Measurements from ENCODE around the gene MAPK9.

The MAPK9 gene

DNA sequence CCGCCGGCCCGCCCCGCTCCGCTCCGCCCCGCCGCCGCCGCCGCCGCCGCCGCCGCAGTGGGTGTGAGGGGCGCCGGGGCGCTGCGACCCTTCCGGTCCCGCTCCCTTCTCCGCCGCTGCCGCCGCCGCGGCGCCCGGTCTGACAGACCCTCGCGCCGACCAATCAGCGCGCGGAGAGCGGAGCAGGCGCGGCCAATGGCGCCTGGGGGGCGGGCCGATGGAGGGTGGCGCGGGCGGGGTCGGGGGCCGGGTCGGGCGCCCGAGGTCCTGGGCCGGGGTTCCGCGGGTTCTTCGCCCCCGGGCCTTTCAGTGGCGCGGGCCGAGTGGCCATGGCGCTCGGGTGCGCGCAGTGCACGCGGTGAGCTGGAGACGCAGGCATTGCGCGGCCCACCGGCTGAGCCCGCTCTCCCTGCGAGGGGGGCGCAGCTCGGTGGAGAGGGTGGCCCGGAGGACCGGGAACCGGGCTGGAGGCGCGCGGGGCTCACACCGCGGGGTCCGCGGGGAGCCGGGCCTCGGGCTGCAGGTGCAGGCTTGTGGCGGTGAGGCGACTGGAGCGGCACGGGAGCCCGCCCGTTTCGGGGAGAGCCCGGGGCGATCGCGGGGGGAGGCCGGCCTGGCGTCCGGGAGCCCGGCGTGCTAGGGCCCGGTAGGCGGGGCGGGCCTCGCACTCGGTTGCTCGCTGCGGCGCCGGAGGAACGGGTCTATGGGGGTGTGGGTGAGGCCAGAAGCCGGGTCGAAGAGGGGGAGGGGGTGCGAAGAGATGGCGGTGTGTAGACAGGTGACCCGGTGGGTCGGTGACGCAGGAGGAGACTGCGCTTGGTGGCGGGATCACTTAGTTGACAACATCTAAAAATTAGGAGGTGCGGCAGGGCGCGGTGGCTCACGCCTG lies at the start of gene MAPK9:
TSS of gene MAPK9 (minus strand) at position 141 of the 889 bp plus-strand sequence. CDS start 11,522 bp downstream, outside the sequence.
- DNase-seq (ENCODE audit: low read depth, low spot score) = peak; percentile 94

DNA sequence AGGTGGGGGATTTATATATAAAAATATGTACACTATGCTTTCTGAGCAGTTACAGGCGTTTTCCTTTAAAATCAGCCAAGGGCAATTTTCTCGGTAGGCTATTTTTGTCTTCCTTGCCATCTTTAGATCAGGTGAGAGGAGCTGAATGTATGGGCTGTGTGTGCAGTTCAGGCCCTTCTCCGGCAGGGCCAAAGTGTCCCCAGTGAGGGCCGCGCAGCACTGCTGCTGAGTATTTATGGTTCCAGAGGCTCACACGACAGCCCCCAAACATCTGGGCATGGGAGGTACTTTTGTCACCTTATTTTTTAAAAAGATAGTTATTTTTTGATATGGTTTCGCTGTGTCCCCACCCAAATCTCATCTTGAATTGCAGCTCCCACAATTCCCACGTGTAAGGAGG lies 49.7 kb upstream of the MAPK9 start:
- no peak for DNase-seq (ENCODE audit: low read depth, low spot score)

DNA sequence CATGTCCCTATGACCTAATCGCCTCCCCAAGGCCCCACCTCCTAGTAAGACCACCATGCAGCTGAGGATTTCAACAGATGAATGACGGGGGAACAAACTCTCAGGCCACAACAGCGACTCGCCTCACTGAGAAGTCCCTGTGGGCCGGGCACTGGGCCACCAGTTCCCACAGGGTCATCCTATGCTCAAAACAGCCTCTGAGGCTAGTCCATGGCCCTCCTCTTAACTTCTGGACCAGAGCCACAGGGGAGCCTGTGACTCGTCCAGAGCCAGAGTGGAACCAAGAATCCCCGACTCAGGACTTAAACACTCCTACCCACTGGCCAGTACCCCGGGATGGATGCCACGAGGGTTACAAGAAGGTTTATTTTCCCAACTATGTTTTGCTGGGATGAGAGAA lies 49.0 kb upstream of the MAPK9 start:
- peak; percentile 38 for DNase-seq (ENCODE audit: low read depth, low spot score)

DNA sequence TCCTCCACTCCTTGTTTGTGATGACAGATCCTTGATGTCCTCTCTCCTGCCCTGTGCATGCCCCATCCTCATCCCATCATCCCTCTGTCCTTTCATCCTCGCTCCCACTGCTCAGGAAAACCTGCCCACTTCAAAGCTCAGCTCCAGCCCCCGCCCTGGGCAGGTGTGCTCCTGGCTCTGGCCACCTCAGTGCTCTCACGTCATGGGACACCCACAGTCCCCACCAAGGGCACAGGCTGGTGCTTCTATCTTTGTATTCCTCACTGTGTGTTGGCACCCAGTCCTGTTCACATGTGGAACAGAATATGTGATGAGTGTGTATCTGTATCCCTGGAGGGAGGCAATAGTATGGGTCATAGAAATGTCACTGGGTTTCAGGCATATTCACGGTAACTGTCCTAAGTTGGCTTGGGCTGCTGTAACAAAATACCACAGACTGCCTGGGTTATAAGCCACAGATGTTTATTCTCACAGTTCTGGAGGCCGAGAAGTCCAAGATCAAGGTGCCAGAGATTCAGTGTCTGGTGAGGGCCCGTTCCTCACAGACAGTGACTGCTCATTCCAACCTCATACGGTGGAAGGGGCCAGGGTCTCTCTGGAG lies 47.8 kb upstream of the MAPK9 start:
- no peak for DNase-seq (ENCODE audit: low read depth, low spot score)

GRCh38 chr5:180338001-180338707 lies 46.3 kb upstream of the MAPK9 start:
- no peak for DNase-seq (ENCODE audit: low read depth, low spot score)

DNA sequence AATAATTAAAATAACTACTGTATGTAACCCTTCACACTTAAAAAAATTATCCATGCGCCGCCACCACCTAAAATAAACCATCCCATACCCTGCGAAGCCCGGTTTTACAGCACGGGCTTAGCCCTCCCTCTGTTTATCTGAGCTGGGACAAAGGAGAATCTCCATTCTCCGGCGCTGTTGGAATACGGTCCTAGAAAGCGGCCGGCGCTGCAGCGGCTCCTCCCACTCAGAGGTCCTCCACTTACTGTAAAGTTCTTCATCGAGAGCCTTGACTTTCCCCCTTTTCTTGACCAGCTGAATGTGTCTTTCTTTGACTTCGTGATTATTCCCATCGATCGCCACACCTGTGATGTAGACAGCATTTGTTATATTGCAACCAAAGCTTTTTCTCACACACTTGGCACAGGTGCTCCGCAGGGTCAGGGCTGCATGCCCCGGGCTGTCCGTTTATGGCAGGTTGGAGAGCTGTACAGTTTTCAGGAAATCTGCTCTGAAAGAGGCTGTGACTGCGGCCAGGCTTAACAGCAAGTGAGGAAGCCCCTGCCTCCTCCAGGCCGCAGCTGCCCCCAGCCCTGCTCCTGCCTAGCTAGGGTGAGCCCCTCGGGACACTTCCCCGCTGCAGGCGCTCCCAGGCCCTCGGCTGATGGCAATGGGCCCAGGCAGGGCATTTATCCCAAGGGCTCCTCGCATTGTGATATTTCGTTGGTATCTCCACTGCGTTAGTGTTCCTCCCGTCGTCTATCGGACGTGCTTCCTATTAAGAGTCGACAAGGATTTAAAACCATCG lies 44.5 kb upstream of the MAPK9 start:
- no peak for DNase-seq (ENCODE audit: low read depth, low spot score)

DNA sequence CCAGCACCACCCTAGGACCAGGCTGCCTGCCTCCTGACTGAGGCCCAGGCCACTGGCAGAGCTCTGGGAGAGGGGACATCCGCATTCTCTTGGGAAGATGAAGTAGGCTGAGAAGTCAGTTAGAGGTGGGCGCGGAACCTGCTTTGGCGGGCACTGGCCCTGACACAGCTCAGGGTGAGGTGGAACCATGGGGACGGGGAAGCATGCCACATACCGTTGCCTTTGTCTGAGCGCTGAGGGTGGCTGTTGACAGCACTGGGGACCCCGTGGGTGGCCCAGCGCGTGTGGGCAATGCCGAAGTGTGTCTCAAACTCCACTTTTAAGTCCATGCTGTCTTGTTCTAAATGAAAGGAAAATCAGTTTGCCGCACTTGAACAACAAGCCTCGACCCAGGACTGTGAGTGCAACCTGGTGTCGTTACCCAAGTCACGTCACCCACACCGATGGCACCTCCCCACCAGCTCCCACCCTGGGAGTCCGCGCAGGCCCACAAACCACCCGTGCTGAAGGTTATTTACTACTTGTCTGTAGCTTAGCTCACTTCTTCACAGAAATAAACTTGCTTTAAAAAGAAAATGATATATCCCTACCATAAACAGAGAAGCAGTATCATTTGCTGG lies 43.8 kb upstream of the MAPK9 start:
- DNase-seq (ENCODE audit: low read depth, low spot score) = no peak

DNA sequence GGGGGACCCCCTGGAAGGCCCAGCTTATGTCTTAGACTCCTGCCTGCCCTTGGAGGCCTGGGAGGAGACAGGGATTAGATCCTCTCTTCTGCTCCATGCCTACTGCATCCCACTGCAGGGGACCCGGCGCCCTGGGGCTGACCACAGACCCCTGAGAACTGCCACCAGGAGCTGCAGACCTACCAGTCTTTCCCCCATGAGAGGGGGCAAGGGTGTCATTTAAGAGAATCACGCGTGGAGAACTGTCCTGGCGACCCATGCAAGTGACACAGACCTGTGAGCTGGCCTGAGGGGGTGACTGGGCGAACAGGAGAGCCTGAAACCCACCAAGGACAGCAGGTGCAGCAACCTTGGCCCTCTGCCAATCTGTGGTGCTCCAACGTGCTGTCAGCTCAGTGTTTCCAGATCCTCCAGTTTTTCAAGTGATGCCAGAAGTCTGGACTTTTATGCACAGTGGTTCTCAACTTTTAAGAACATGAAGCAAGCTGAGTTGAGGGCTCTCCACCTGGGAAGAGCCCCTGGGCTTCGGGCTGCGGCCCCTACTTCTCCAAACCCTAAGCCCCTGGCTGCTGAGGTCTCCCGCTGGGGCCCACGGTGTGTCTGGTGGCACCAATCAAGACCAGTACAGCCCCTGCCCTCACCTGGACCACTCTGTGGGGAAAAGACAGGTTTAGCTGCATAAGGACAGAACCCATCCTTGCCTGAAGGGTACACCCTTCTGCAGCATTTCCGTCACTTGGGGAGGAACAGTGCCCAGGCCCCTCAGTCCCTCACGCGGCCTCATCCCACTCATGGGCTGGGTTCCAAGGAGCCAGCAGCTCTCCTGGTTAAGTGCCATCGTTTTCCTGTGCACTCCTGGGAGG lies 43.1 kb upstream of the MAPK9 start:
- DNase-seq (ENCODE audit: low read depth, low spot score) = no peak

DNA sequence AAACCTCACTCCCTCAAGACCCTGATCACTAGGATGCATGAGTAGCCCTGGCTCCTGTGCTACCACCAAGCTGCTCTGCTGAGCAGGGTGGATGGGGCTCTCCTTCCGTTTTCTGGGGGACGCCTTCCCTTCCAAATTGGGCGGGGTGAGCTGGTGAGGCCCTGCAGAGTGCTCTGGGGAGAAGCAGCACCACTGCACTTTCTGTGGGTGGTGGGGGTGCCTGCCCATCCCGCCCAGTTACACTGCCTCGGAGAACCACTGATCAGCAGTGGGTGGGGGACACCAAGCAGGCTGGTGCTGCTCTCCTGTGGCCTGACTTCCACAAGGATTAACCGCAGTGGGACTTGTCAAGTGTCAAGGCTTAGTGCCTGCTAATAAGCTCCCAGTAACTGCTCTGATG lies 42.3 kb upstream of the MAPK9 start:
- DNase-seq (ENCODE audit: low read depth, low spot score) = no peak

DNA sequence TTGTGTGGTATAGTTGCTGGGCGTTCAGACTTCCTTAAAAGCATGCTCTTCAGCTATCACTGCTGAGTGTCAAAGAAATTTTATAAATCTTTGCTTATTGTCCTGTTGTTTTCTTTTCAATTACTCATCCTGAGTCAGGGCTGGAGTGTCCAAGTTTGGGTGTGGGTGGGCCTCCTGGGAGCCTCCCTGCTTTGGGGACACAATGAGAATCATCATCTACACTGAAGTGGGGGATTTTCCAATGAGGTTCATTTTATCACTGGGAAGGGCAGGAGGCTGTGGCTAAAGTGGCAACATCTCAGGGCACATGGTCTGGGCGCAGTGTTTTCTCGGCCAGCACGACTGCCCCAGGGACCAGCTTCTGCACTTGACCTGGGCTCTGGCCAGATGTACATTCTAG lies 41.8 kb upstream of the MAPK9 start:
- peak; percentile 67 for DNase-seq (ENCODE audit: low read depth, low spot score)

DNA sequence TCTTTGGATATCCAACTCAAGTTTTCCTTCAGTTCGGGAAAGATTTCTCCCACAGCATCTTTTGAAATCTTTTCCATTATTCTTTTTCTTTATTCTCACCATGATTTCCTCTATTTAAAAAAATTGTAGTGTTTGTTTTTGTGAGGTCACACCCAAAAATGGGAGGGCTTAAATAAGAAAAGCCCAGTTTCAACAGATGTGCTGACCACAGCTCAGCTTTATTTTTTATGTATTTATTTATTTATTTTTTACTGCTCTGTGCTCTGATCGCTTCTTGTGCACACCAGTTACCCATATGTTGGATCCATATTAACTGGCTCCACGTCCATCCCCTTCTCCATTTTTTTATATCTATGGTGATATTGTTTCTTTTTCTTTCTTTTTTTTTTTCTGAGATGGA lies 41.0 kb upstream of the MAPK9 start:
- no peak for DNase-seq (ENCODE audit: low read depth, low spot score)

DNA sequence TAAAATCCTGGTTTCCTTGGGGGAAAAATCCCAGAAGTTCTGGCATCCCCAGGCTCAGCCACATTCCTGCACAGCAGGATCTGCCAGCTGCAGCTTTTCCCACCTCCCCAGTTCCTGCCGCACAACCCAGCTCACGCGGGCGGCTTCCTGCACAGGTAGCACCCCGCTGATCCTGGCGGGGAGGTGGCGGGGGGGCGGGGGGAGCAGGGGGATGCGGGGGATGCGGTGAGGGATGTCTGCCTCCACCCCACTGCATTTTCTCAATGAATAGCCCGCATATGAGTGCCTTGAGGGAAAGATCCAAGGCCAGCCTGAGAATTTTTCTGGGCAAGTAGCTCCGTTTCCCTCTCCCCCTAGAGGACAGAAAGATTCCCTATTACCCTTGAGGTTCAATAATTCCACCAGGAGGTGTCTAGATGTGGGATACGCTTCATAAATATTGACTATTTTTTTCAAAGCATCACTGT lies 40.2 kb upstream of the MAPK9 start:
- peak; percentile 68 for DNase-seq (ENCODE audit: low read depth, low spot score)

GRCh38 chr5:180331647-180331950 lies 39.7 kb upstream of the MAPK9 start:
- no peak for DNase-seq (ENCODE audit: low read depth, low spot score)

- peak; percentile 94 for DNase-seq (ENCODE audit: low read depth, low spot score)
These were observed 39.1 kb upstream of the MAPK9 start for GRCh38 chr5:180330810-180331646.

DNA sequence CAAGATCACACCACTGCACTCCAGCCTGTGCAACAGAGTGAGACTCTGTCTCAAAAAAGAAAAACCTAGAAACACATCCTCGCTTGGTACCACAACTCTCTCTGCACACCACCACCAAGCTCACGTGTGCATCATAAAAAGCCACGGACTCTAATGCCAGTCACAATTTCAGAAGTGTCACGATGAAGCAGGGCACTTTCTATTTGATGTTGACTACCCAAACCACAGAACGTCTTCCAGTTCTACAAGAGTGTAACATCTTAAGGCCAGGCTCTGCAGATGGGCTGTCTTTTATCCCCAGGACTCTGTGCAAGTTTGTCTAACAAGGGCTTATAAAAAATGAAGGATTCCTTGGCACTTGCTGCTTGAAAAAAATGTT lies 38.4 kb upstream of the MAPK9 start:
- no peak for DNase-seq (ENCODE audit: low read depth, low spot score)

DNA sequence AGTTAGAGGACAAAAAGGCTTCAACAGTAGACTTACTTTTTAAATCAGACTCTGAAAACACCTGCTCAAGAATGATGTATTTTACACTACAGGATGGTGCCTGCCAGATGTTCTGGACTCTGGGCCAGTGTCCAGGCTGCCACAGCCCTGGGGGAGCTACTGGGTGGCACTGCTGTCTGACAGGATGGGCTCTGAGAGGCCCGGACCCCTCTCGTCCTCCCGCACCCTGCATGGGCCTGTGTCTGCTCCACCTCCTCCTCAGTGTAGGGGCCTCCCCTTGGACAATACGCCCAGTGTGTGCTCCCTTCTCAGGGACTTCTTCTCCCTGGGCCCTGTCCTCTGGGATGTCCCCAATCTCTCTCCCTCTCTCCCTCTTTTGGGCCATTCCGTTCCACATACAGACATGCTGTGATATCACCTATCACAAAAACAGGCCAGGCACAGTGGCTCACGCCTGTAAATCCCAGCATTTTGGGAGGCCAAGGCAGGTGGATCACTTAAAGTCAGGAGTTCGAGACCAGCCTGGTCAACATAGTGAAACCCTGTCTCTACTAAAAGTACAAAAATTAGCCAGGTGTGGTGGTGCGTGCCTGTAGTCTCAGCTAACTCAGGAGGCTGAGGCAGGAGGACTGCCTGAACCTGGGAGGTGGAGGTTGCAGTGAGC lies 37.9 kb upstream of the MAPK9 start:
- DNase-seq (ENCODE audit: low read depth, low spot score) = no peak

GRCh38 chr5:180329138-180329435 lies 37.2 kb upstream of the MAPK9 start:
- DNase-seq (ENCODE audit: low read depth, low spot score) = no peak

DNA sequence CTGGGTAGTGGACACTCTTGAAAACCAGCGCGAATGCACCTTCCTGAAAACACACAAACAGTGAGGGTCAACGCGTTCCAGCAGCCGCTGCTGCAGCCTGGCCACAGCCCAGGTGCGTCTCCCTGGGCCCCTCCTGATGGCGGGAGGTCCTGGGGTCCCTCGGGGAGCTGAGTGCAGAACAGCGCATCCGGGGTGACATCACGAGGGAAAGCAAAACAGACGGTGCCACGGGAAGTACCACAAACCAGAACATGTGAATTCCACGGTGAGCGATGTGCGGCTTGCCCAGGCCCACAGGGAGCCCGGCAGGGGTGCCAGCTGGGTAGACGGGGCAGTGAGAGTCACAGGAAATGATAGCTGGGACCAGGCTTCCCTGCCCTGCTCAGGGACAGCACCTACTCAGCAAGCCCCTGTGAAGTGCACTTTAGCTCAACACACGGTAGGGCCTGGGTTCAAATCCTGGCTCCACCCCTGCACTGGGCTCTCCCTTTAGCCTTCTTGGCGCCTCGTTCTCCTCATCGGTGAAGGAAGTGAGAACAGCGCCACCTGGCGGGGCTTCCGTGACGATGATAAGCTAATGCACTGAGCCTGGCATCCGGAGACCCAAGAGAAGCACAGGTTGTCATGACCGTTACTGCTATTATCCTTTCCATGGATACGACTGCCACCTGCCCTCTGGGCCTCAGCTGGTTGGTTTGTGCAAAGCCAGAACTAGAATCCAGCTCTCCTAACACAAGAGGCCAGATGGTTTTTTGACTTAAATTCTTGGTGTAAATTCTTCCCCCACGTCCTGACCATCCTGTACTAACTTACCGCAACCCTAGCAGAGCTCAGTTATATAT lies 36.6 kb upstream of the MAPK9 start:
- peak; percentile 78 for DNase-seq (ENCODE audit: low read depth, low spot score)
